CD4-positive, alpha-beta T cell treated with Interferon gamma for 1 hour (primary cell): Measurements from ENCODE around the gene CRYBB3.
"Not testable (repeated sequence)": the region's sequence is repeated elsewhere in the genome, so short reads cannot be mapped to it uniquely, and the experiment has no call there.

ENCODE experiments used
- DNase-seq: peaks from one replicate; pipeline ENCODE4 v3.0.0-alpha.2; 2020

CRYBB3 gene

DNA sequence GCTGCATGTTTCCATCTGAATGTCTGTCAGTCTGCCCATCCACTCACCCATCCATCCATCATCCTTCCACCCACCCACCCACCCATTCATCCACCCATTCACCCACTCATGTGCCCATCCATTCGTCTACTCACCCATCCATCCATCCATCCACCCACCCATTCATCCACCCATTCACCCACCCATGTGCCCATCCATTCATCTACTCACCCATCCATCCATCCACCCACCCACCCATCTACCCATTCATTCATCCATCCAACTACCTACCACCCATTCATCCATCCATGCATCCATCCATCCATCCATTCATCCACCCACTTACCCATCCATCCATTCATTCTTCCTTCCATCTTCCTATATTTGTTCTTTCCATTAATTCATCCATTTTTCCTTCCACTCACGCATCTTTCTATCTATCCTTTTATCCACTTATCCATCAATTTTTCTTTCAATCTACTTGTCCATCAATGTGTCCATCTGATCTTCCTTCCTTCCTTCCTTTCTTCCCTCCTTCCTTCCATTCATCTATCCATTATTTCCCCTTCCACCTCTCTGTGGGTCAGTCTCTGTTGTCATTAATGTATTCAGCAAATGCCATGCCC is 8.0 kb downstream of the CRYBB3 start:
- no peak for DNase-seq

DNA sequence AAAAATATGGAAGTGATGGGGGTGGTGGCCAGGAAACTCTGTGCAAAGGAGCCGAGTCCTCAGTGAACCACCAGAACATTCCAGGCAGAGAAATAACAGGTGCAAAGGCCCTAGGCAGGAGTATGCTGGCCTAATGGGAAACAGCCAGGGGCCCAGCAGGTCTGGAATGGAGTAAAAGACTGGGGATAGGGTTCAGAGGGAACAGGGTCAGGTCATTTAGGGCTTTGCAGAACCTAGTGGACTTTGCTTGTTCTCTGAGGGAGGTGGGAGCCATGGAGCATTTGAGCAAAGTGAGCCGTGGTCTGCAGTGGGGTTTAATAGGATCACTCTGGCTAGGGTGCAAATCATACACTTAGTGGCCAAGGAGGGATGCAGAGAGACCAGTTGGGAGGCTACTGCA is 8.7 kb downstream of the CRYBB3 start:
- DNase-seq = no peak

GRCh38 chr22:25208743-25209505 is 9.3 kb downstream of the CRYBB3 start:
- no peak for DNase-seq

- DNase-seq = no peak
Measured at GRCh38 chr22:25210793-25211192, 11.1 kb downstream of the CRYBB3 start.

GRCh38 chr22:25212337-25212736 is 12.7 kb downstream of the CRYBB3 start:
- no peak for DNase-seq

- no peak for DNase-seq
Measured at GRCh38 chr22:25213221-25213620, 13.6 kb downstream of the CRYBB3 start.

DNA sequence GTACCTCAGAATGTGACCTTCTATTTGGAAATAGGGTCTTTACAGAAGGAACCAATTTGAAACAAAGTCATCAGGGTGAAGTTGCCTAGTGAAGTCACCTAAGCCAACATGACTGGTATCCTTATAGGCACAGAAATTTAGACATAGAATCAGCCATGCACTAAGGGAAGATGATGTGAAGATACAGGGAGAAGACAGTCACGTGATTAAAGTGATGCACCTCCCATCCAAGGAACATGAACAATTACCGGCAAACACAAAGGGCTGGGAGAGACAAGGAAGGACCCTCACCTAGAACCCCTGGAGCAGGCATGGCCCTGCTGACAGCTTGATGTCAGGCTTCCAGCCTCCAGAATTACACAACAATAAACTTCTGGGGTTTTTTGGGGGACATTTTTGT is 16.6 kb downstream of the CRYBB3 start:
- no peak for DNase-seq

- no peak for DNase-seq
Measured at GRCh38 chr22:25219211-25219689, 19.6 kb downstream of the CRYBB3 start, which contains the start of gene CRYBB2. TSS of gene CRYBB2 (plus strand) at chr22:25219639. CDS start at chr22:25221430, 1,791 bp downstream.

- no peak for DNase-seq
Measured at GRCh38 chr22:25219948-25220442, 20.3 kb downstream of the CRYBB3 start.

- DNase-seq = no peak
Measured at GRCh38 chr22:25221790-25222189, 22.1 kb downstream of the CRYBB3 start.

DNA sequence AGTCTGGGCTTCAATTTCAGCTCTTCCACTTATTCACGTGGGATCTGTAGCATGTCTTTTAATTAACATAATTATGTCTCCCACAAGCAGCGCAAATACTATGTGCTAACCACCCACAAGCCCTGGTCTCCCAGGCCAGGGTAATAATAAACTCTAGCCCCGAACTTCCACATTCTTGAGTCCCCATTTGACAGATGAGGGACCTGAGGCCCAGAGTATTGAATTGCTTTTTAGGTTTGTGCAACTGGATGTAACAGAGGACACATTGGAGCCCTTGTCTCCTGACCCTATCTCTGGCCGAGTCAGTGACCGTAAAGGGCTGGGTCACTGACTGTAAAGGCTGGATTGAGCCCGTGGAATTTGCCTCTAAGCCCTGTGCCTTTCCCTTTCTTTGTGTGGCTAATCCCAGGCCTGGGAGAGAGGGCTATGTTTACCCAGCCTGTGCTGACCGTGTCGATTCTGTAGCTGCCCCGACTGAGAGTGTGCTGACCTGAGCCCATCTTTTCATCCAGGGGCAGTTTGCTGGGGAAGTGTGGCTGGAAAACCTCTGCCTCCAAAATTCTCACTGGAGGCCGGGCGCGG is 23.7 kb downstream of the CRYBB3 start:
- DNase-seq = no peak

DNA sequence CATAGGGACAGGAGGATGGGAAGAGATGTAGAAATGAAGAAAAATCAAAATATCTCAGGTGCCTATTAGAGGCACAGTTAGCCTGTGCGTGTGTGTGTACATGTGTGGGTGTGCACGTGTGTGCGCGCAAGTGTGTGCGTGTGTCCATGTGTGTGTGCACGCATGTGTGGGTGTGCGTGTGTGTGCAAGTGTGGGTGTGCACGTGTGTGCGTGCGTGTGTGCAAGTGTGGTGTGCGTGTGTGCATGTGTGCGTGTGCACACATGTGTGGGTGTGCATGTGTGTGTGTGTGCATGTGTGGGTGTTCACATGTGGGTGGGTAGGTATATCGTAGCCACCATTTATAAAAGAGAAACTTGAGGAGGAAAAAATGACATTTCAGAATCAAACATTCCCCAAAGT is 29.2 kb downstream of the CRYBB3 start:
- DNase-seq = no peak

DNA sequence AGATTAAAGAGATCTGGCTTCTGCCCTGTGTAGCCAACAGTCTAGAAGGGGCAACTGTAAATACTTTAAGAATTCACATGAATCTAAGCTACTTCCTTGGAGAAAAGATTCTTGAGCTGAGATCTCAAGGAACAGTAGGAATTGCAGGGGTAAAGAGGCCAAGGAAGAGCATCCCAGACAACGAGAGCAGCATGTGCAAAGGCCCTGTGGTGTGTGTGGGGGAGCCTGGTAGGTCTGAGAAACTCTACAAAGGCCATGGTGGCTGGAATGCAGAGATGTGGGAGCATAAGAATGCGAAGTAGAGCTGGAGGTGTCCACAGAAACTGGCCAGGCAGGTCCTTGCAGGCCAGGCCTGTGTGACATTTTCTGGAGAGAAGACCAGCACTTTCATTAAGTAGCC is 31.1 kb downstream of the CRYBB3 start:
- not testable (repeated sequence) for DNase-seq

- no peak for DNase-seq
Measured at GRCh38 chr22:25232301-25232700, 32.6 kb downstream of the CRYBB3 start.

GRCh38 chr22:25233706-25234105 is 34.0 kb downstream of the CRYBB3 start:
- DNase-seq = not testable (repeated sequence)

- peak; percentile 46 for DNase-seq
Measured at GRCh38 chr22:25235547-25236290, 36.1 kb downstream of the CRYBB3 start.

- no peak for DNase-seq
Measured at GRCh38 chr22:25236417-25236816, 36.8 kb downstream of the CRYBB3 start.

- DNase-seq = no peak
Measured at GRCh38 chr22:25237503-25237902, 37.8 kb downstream of the CRYBB3 start.

DNA sequence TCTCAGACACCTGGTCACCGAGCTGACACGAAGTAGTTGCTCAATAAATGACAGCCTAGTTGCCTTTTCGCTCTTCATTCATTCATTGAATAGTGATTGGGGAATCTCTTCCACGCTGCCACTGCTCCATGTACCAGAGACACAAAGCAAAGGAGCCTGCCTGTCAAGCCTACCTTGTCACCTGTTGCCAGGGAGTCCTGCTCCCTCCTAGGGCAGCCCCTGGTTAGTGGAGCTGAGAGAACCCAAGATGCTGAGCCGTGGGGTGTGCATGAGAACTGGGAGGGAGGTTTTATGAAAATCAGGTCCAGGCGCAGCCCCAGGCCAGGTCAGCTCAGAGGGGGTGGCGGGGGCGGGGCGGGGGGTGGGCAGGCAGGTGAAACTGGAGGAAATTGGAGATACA is 38.4 kb downstream of the CRYBB3 start:
- DNase-seq = not testable (repeated sequence)

DNA sequence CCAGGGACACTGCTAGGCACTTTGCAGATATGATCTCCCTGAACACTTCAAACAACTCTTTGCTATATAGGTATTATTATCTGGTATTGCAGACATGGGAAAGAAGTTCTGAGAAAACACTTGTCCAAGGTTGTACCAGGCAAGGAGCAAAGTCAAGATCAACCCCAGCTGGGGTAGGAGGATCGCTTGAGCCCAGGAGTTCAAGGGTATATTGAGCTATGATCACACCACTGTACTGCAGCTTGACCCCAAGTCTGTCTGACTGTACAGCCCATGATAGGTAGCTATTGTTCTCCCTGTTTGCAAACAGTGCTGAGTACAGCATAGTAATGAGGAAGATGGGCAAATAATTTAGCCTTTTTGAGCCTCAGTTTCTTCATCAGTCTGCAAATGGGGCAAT is 55.5 kb downstream of the CRYBB3 start:
- DNase-seq = not testable (repeated sequence)
